ENCODE results near the gene MYT1. TPM values are rescaled to one million over a fixed set of nuclear protein-coding genes. Genes with fewer than 3 reads are reported as not detected.

The MYT1 gene
- total and polyA plus RNA-seq, 2 of the 8 experiments (the other 6 are each of a cell fraction or from before 2014, with no cell fraction given) = 0.63 to 2.0 TPM

GRCh38 chr20:64163776-64164122 is 503 bp upstream of the MYT1 start:
- Histone ChIP-seq H4K91ac (replicated peaks; ENCODE audit: insufficient read length, low read length) (no peak overlapping the region), H3K4me2 (ENCODE audit: insufficient read depth in 1 of 2, low read depth in 2 of 2, low read length in 2 of 2) (no peak overlapping the region), H3K36me3 (ENCODE audit: control insufficient read depth in 2 of 4, insufficient read depth in 4 of 4, low read length in 3 of 4) (no peaks in the 10 kb centered on the region), H2AFZ (ENCODE audit: low read length) (no peak overlapping the region), H2BK20ac (ENCODE audit: low read length) (no peak overlapping the region), H3K27ac (ENCODE audit: low read depth, low read length) (no peak overlapping the region), H3K4ac (replicated peaks; ENCODE audit: insufficient read length, low read depth, low read length) (no peak overlapping the region), H4K5ac (ENCODE audit: insufficient read length, low read depth, low read length) (no peak overlapping the region), H3K18ac (ENCODE audit: extremely low read depth, low read length) (no peak overlapping the region), H3K27me3 (replicated peaks in 1 of 4; ENCODE audit: control insufficient read depth in 3 of 4, extremely low read depth in 1 of 4, insufficient read depth in 3 of 4, low read length in 3 of 4) (peaks cover 4 to 11% (median 10%) of the 10 kb centered on the region in 4 experiments; a peak in 6 of 7 replicates), H3K79me2 (ENCODE audit: control insufficient read depth in 1 of 2, insufficient read depth in 2 of 2, low read length in 2 of 2) (no peaks in the 10 kb centered on the region), H3K23me2 (ENCODE audit: low read depth, low read length) (no peaks in the 10 kb centered on the region), H3K23ac (ENCODE audit: insufficient read length) (no peak overlapping the region), H2BK5ac (ENCODE audit: low read depth, low read length) (no peak overlapping the region), H3K79me1 (ENCODE audit: low read depth, low read length) (no peaks in the 10 kb centered on the region), H3K4me1 (replicated peaks in 1 of 4; ENCODE audit: control insufficient read depth in 3 of 4, insufficient read depth in 4 of 4, low read length in 3 of 4) (peaks cover 6 to 29% (median 20%) of the 10 kb centered on the region in 4 experiments), H3K9ac (replicated peaks in 1 of 4; ENCODE audit: extremely low read depth in 1 of 4, low read depth in 3 of 4, low read length in 3 of 4) (no peak overlapping the region), H2AK5ac (ENCODE audit: low read depth, low read length) (no peak overlapping the region), H3K4me3 (ENCODE audit: extremely low read depth in 1 of 4, insufficient read depth in 2 of 4, low read depth in 3 of 4, low read length in 4 of 4) (no peak overlapping the region), H2BK12ac (ENCODE audit: low read depth, low read length) (no peak overlapping the region), H3K9me3 (ENCODE audit: insufficient read depth in 2 of 2, low read depth in 1 of 2, low read length in 1 of 2) (no peaks in the 10 kb centered on the region), H4K8ac (ENCODE audit: extremely low read depth, insufficient read depth, low read length) (no peak overlapping the region), H2BK15ac (ENCODE audit: low read length) (no peak overlapping the region), H4K20me1 (replicated peaks in 1 of 2; ENCODE audit: control insufficient read depth in 1 of 2, insufficient read depth in 2 of 2, low read length in 2 of 2) (peaks cover 0 to 2% of the 10 kb centered on the region in 2 experiments), H2BK120ac (replicated peaks; ENCODE audit: low read depth, low read length) (no peak overlapping the region), H3K14ac (ENCODE audit: insufficient read length) (no peak overlapping the region), H3K56ac (replicated peaks; ENCODE audit: insufficient read length, low read depth, low read length) (no peak overlapping the region)
- TF ChIP-seq RNF2 (IDR thresholded peaks at IDR 0.05; ENCODE audit: borderline replicate concordance, low read depth, low read length, missing control alignments, poor library complexity, severe bottlenecking) = no peak
- TF ChIP-seq CBX8 (IDR thresholded peaks at IDR 0.05; ENCODE audit: borderline replicate concordance, low read depth, low read length) = no peak
- no peak for TF ChIP-seq KDM1A (IDR thresholded peaks at IDR 0.05; ENCODE audit: borderline replicate concordance, low read length)
- TF ChIP-seq CBX5 (IDR thresholded peaks at IDR 0.05; ENCODE audit: low read depth, low read length) = no peak
- no peak for TF ChIP-seq GTF2F1 (IDR thresholded peaks at IDR 0.05; ENCODE audit: borderline replicate concordance, low read depth, low read length)
- CTCF ChIA-PET (ENCODE audit: partially characterized antibody) = interaction anchor here (1.0 kb wide), 1 partner anchor 62 kb away, joined by 3 read pairs; no protein-coding TSS in a partner anchor
- DNase-seq (ENCODE audit: low read depth in 1 of 2, low spot score in 2 of 2) (no peak), FAIRE-seq (no peak)
- 96% methylated on average over 5 of the region's 5 CpGs; no CpG with 5 or more reads in 1 of the 2 experiments for WGBS, 2 experiments (ENCODE audit: extremely low coverage in 1 of 2, insufficient coverage in 1 of 2, insufficient read length in 1 of 2, insufficient replicate concordance in 2 of 2, low coverage in 1 of 2, low lambda C conversion rate in 2 of 2, missing lambda C conversion rate in 1 of 2)
- POLR2A ChIA-PET (ENCODE audit: partially characterized antibody) = no interaction called here

Measured in H1 (cell line).